Measurements from ENCODE around the gene RIT2.

RIT2 gene

DNA sequence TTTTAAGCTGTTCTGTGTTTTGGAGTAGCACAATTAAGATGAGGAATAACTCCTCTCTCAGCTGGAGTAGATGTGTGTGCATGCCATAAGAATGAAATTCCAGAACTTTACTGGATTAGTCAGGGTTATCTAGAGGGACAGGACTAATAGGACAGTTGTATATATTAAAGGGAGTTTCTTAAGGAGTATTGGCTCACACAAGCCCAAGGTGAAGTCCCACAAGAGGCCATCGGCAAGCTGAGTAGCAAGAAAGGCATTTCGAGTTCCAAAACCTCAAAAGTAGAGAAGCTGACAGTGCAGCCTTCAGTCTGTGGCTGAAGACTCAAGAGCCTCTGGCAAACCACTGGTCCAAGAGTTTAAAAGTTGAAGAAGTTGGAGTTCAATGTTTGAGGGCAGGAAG, 113.7 kb downstream of the RIT2 start:
- TF ChIP-seq, protein P1, sequence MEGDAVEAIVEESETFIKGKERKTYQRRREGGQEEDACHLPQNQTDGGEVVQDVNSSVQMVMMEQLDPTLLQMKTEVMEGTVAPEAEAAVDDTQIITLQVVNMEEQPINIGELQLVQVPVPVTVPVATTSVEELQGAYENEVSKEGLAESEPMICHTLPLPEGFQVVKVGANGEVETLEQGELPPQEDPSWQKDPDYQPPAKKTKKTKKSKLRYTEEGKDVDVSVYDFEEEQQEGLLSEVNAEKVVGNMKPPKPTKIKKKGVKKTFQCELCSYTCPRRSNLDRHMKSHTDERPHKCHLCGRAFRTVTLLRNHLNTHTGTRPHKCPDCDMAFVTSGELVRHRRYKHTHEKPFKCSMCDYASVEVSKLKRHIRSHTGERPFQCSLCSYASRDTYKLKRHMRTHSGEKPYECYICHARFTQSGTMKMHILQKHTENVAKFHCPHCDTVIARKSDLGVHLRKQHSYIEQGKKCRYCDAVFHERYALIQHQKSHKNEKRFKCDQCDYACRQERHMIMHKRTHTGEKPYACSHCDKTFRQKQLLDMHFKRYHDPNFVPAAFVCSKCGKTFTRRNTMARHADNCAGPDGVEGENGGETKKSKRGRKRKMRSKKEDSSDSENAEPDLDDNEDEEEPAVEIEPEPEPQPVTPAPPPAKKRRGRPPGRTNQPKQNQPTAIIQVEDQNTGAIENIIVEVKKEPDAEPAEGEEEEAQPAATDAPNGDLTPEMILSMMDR (conservative IDR thresholded peaks at IDR 0.05; ENCODE audit: low read depth, low read length), result no peak

DNA sequence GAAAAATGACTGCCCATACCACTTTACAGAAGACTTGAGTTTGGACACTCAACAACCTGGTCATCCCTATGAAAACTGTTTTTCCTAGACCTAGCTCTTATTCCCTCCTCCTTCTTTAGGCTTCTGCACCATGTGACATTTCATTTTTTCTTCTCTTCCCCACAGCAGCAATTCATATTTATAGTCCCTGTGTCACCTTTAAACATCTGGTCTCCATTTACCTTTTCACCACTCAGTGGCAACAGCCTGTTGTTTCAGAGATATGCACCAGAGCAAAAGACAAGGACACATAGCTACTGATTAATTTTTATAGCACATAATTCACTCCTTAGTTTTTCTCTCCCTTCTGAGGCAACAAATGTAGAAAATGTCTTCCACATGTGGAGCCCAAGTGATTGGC, 118.7 kb downstream of the RIT2 start:
- no peak overlapping the region for H3K27ac ChIP-seq
- TF ChIP-seq, protein P1 (conservative IDR thresholded peaks at IDR 0.05; ENCODE audit: low read depth, low read length), result no peak
- H3K36me3 ChIP-seq (ENCODE audit: insufficient read depth), result no peaks in the 10 kb centered on the region
- H3K4me3 ChIP-seq (IDR thresholded peaks at IDR 0.05; ENCODE audit: insufficient read depth, low read depth, low read length), result no peak overlapping the region
- H3K79me2 ChIP-seq (ENCODE audit: insufficient read depth, low read depth), result no peaks in the 10 kb centered on the region
- peaks cover 11% of the 10 kb centered on the region for H3K4me1 ChIP-seq (ENCODE audit: low read depth, poor library complexity, severe bottlenecking)
- no peaks in the 10 kb centered on the region for H3K27me3 ChIP-seq (ENCODE audit: insufficient read depth, low read depth)
- no peak overlapping the region for H2AFZ ChIP-seq (ENCODE audit: low read depth)
- no peaks in the 10 kb centered on the region for H4K20me1 ChIP-seq (ENCODE audit: insufficient read depth)
- H3K9ac ChIP-seq, result no peak overlapping the region
- no peak overlapping the region for H3K4me2 ChIP-seq

More for the DNA sequence above, 113.7 kb downstream of the RIT2 start:
- no peaks in the 10 kb centered on the region for H3K79me2 ChIP-seq (ENCODE audit: insufficient read depth, low read depth)
- no peak overlapping the region for H3K4me2 ChIP-seq
- no peaks in the 10 kb centered on the region for H3K36me3 ChIP-seq (ENCODE audit: insufficient read depth)
- H4K20me1 ChIP-seq (ENCODE audit: insufficient read depth), result no peaks in the 10 kb centered on the region
- H3K27me3 ChIP-seq (ENCODE audit: insufficient read depth, low read depth), result no peaks in the 10 kb centered on the region
- no peak overlapping the region for H3K9ac ChIP-seq
- no peak overlapping the region for H3K27ac ChIP-seq
- peaks cover 14% of the 10 kb centered on the region for H3K4me1 ChIP-seq (ENCODE audit: low read depth, poor library complexity, severe bottlenecking)
- H3K4me3 ChIP-seq (IDR thresholded peaks at IDR 0.05; ENCODE audit: insufficient read depth, low read depth, low read length), result no peak overlapping the region
- H2AFZ ChIP-seq (ENCODE audit: low read depth), result peak overlapping the region; percentile 7; the same call in 1 of the 2 replicates

DNA sequence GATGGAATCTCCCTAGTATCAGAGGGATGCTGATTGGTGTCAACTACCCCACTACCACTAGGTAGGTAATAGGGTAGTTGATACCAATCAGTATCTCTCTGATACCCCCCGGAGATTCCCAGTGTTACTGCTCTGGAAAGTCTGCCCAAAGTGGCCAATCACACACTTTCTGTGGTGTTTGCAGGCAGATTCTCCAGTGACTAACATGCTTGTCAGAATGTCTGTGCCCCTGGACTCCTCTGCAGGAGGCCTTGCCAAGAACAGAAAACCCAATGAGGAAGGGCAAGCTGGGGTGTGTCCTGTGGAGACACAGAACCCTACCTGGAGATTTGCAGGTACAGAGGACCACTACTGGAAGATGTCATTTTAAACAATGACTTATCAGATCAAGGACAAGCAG, 135.1 kb downstream of the RIT2 start:
- no peak overlapping the region for H3K27ac ChIP-seq
- H3K9ac ChIP-seq, result no peak overlapping the region
- no peaks in the 10 kb centered on the region for H3K27me3 ChIP-seq (ENCODE audit: insufficient read depth, low read depth)
- no peak overlapping the region for H3K4me2 ChIP-seq
- H3K79me2 ChIP-seq (ENCODE audit: insufficient read depth, low read depth), result no peaks in the 10 kb centered on the region
- H3K4me1 ChIP-seq (ENCODE audit: low read depth, poor library complexity, severe bottlenecking), result peaks cover 48% of the 10 kb centered on the region
- H3K36me3 ChIP-seq (ENCODE audit: insufficient read depth), result no peaks in the 10 kb centered on the region
- no peaks in the 10 kb centered on the region for H4K20me1 ChIP-seq (ENCODE audit: insufficient read depth)
- H3K4me3 ChIP-seq (IDR thresholded peaks at IDR 0.05; ENCODE audit: insufficient read depth, low read depth, low read length), result no peak overlapping the region
- H2AFZ ChIP-seq (ENCODE audit: low read depth), result no peak overlapping the region
- TF ChIP-seq, protein P1 (conservative IDR thresholded peaks at IDR 0.05; ENCODE audit: low read depth, low read length), result no peak

- H3K4me3 ChIP-seq (IDR thresholded peaks at IDR 0.05; ENCODE audit: insufficient read depth, low read depth, low read length), result no peak overlapping the region
- peak overlapping the region; percentile 22; the same call in 1 of the 2 replicates for H3K9ac ChIP-seq
- H4K20me1 ChIP-seq (ENCODE audit: insufficient read depth), result no peaks in the 10 kb centered on the region
- no peaks in the 10 kb centered on the region for H3K27me3 ChIP-seq (ENCODE audit: insufficient read depth, low read depth)
- H3K27ac ChIP-seq, result peak overlapping the region; percentile 77
- no peaks in the 10 kb centered on the region for H3K36me3 ChIP-seq (ENCODE audit: insufficient read depth)
- H3K4me2 ChIP-seq, result peak overlapping the region; percentile 87
- H2AFZ ChIP-seq (ENCODE audit: low read depth), result peak overlapping the region; percentile 68
- TF ChIP-seq, protein P1 (conservative IDR thresholded peaks at IDR 0.05; ENCODE audit: low read depth, low read length), result no peak
- H3K4me1 ChIP-seq (ENCODE audit: low read depth, poor library complexity, severe bottlenecking), result peaks cover 54% of the 10 kb centered on the region
- H3K79me2 ChIP-seq (ENCODE audit: insufficient read depth, low read depth), result no peaks in the 10 kb centered on the region
Measured at GRCh38 chr18:42977982-42978637, 137.4 kb downstream of the RIT2 start.

Measured in KMS-11 (cell line).